GM13977 (cell line): ENCODE results near the gene MRPL24.

Experiments used
- DNase-seq: peaks from one replicate; pipeline ENCODE4 v3.0.0; 2012; ENCODE audit warnings: low spot score
- CTCF ChIP-seq: IDR thresholded peaks from 2 replicates; pipeline ENCODE4 v1.5.1; 2012; ENCODE audit warnings: mild to moderate bottlenecking, control low read depth; ENCODE audit not compliant: insufficient read depth; ENCODE audit errors: extremely low read depth, missing control alignments
- in situ Hi-C: fragments of 300-500 bp; cut with MboI; formaldehyde crosslinking; loops from one replicate; pipeline ENCODE4 v1.12.0; 2022; ENCODE audit warnings: low sequenced_read_pairs, low pct_unique_long_range_greater_than_20kb, mixed read lengths, inconsistent platforms; ENCODE audit not compliant: unreplicated experiment

MRPL24 gene

GRCh38 chr1:156689953-156690674 is 50.8 kb downstream of the MRPL24 start:
- no peak for TF ChIP-seq CTCF
- no peak for DNase-seq
- in situ Hi-C loops, result no loop called here

- in situ Hi-C loops, result no loop called here
- peak; percentile 93 for TF ChIP-seq CTCF
- DNase-seq, result peak; percentile 89
Measured at GRCh38 chr1:156689035-156689952, 51.6 kb downstream of the MRPL24 start.
